Stimulated activated CD4-positive, alpha-beta T cell treated with anti-CD3 and anti-CD28 coated beads, Interleukin-1b, Interleukin-23, amount 100 ng/mL, for 24 hours (primary cell): ENCODE results near the gene AACS.
"Not testable (repeated sequence)": the region's sequence is repeated elsewhere in the genome, so short reads cannot be mapped to it uniquely, and the experiment has no call there.

Source experiments
- DNase-seq, 4 experiments: peaks; one replicate each; pipeline ENCODE4 v3.0.0-alpha.2; 2020; ENCODE audit warnings: low read depth in 4 of 4, low spot score in 1 of 4

The AACS gene

GRCh38 chr12:125091401-125091800, 26.2 kb downstream of the AACS start:
- no peak for DNase-seq

GRCh38 chr12:125092108-125092871, 27.1 kb downstream of the AACS start:
- no peak for DNase-seq

DNA sequence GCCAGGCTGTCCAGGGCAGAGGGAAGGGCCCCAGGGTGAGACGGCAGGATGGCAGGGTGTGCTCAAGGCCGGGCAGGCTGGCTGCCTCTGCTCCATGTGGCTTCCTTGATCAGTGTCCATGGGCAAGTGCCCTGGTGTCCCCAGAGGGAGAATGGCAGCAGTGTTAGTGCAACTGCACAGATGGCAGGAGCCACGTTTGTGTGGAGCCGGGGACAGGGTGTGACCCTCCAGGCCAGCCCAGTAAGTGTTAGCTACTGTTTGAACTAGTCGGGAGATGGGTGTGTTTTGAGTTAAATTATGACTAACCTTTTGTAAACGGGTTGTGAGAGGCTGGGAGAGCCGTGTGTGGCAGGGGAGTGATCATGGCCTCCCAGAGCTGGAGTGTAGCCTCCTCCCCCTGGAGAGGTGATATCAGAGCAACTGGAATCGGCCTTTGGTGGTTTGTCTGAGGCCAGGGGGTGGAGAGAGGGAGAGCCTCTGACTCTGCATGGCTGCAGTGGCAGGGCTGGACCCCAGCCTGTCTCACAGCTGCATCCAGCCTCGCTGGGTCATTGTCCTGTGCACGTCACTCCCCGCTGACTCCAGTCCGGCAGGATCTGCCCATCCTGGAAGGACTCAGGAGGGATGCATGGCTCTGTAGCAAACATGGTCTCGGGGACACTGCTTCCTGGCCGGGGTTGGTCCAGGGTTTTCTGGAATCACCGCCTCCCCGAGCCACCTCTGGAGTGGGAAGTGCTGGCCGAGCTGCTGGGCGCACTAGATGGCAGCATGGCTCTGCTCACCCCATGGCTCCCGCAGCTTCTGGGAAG, 27.8 kb downstream of the AACS start:
- DNase-seq = no peak

DNA sequence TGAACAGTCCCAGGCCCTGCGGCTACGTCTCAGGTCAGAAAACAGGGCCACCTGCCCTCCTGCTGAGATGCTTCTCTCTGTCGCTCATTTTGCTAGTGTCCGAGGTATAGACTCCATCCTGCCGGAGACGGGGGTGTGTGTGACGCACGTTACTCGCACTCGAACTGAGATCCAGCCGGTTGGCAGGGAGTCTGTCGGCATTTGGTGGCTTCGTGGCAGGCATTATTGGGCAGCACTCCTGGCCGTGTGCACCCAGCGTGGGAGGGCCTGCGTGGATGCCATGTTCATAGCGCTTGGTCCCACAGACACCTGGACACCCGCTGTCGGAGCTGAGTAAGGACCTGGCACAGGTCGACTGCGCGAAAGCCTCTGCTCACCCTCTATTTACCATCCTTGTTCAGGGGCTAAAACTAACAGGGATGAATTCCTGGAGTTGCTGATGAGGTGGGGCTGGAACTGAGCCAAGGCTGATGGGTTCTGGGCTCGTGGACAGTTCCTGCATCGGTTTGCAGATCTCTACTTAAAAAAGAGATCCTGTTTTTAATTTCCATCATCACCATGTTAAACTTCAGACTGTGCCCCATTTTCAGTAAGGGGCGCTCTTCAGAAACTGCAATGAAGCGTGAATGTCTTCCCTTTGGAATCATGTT, 28.6 kb downstream of the AACS start:
- no peak for DNase-seq

GRCh38 chr12:125096894-125097293, 31.7 kb downstream of the AACS start:
- DNase-seq = no peak

GRCh38 chr12:125097427-125097826, 32.2 kb downstream of the AACS start:
- DNase-seq = no peak

GRCh38 chr12:125098676-125099408, 33.6 kb downstream of the AACS start:
- DNase-seq = no peak

GRCh38 chr12:125099409-125099782, 34.2 kb downstream of the AACS start:
- no peak for DNase-seq

DNA sequence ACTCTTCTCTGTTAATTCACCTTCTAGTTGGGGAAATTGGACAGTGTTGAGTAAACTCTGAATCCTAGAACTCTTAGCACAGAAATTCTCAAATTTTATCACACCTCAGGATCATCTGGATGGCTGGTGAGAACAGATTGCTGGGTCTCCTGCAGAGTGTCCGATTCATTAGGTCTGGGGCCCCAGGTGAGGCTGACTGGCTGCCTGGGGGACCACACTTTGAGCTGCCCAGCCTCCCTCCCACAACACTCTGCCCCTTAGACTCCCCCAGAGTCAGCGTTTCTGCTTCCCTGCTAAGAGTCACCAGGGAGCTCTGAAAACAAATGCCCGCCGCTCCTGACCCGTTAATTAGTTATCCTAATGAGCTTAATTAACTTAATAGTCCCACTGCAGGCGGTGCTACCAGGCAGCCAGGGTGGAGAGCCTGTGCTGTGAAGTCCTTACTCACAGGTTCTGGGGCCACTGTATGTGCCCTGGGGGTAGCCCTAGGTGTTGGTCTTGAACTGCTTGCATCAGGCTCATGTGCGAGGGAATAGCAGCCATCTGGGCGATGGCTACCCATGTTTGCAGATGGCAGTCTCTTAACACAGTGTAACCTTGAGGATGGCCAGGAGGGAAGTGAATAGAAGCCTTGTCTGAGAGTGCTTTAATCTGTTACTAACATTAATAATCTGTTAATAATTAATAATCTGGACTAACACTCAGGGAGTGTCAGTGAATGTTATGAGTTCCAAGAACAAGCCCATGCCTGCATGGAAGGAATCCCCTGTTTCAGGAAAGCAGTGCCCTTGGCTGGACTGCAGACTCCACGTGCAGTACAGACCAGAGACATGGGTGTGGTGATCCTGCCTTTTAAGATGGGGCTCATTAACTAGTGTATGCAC, 35.6 kb downstream of the AACS start:
- no peak for DNase-seq

DNA sequence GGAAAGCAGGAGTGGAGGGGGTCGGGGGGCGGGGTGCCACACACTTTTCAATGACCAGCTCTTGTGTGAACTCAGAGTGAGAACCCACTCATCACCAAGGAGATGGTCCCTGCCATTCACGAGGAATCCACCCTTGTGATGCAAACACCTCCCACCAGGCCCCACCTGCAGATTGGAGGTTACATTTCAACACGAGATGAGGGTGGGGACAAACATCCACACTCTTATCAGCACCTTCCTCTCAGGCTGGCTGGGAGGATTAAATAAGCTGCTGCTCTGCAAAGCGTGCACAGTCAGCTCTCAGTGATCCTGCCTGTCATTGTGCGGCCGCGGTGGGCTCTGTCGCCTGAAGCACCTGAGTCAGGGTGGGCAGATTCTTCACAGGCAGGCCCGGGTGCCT, 39.7 kb downstream of the AACS start:
- no peak for DNase-seq

- DNase-seq = no peak
These were observed 40.4 kb downstream of the AACS start for GRCh38 chr12:125105600-125105999.

DNA sequence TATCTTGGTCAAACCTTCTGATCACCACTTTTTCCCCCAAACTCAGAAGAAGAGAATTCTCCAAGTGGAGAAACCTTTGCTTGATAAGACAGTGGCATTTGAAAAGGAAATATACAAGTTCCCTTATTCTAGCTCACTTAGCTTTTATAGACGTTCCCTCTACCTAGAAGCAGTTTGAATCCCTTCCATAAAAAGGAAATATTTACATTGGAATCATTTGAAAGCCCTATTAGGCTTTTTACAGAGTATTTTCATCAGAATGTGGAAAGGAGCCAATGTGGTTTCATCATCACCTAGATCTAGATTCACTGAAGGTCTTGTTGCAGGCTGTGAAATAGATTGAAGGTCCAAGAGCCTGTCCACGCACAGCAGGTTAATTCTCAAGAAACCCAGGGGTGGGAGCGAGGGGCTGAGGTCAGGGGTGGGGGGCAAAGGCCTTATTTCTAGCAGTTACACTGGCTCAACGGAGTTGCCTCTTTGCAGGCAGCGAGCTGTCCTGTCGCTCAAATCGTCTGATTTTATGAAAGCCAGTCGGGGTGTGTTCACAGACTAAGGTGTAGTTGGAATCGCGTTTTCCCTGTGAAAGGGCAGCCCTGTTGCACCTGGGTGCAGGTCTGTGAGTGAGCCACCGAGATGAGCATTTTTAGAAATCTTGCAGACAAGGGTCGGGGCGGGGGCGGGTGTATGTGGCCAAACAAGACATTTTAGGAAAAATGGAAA, 45.6 kb downstream of the AACS start:
- DNase-seq = no peak

GRCh38 chr12:125111403-125111802, 46.2 kb downstream of the AACS start:
- DNase-seq = no peak

GRCh38 chr12:125112614-125113013, 47.4 kb downstream of the AACS start:
- DNase-seq = not testable (repeated sequence)

GRCh38 chr12:125113263-125113662, 48.0 kb downstream of the AACS start:
- no peak for DNase-seq

GRCh38 chr12:125113789-125114188, 48.6 kb downstream of the AACS start:
- DNase-seq = no peak

DNA sequence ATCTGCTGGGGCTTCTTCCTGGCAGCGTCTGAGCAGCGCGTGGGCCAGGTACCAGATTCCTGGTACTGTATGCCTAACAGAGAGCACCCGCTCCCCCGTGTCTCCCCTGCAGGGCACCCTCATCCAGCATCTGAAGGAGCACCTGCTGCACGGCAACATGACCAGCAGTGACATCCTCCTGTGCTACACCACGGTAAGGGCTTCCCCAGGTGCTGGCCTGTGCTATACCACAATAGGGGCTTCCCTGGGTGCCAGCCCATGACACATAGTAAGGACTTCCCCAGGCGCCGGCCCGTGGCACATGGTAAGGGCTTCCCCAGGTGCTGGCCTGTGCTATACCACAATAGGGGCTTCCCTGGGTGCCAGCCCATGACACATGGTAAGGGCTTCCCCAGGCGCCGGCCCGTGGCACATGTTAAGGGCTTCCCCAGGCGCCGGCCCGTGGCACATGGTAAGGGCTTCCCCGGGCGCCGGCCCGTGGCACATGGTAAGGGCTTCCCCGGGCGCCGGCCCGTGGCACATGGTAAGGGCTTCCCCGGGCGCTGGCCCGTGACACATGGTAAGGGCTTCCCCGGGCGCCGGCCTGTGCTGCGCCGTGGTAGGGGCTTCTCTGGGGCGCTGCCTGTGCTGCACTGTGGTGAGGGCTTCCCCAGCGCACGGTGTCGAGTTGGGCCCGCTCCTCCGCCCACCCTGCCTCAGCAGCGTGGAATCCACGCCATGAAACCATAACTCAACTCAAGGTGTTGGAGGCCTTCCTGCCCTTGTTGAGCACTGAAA, 49.3 kb downstream of the AACS start:
- no peak for DNase-seq

DNA sequence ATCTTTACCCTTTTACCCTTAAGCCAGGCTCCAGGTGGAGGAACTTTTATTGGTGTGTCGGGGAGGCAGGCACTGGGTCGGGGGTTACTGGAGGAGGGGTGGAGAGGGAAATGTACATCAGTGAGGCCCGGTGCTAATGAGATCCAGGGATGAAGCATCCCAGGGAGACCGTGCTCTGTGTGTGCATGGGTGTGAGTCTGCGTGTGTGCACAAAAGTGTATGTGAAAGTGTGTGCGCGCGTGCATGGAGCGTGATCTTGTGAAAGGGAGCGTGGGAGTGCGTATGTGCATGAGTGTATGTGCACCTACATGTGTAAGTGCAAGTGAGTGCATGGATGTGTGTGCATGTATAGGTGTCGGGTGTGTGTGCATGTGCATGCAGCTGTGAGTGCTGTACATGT, 55.3 kb downstream of the AACS start:
- no peak for DNase-seq

DNA sequence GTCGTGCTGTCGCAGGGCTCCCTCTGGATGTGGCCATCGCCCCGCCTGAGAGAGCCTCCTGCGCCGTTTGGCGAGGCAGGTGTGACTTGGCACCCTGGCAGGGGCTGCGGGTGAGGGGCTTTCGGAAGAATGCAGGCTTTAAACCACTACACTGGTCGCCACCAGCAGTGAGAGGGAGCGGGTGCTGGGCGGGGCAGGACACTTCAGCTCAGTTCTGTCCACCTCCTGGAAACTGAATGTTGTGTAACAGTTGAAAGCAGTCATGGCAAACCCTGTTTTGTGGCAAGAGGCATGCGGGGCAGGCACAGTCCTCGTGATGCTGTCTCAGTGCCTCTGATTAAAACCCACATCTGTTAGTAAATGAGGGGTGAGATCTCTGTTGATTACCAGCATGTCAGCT, 55.9 kb downstream of the AACS start:
- DNase-seq = no peak
